ENCODE results near the gene TLR4.

Gene TLR4

DNA sequence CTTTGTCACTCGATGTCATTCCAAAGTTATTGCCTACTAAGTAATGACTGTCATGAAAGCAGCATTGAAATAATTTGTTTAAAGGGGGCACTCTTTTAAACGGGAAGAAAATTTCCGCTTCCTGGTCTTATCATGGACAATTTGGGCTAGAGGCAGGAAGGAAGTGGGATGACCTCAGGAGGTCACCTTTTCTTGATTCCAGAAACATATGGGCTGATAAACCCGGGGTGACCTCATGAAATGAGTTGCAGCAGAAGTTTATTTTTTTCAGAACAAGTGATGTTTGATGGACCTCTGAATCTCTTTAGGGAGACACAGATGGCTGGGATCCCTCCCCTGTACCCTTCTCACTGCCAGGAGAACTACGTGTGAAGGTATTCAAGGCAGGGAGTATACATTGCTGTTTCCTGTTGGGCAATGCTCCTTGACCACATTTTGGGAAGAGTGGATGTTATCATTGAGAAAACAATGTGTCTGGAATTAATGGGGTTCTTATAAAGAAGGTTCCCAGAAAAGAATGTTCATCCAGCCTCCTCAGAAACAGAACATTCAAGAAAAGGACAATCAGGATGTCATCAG is 11.3 kb downstream of the TLR4 start:
- no peak for DNase-seq

DNA sequence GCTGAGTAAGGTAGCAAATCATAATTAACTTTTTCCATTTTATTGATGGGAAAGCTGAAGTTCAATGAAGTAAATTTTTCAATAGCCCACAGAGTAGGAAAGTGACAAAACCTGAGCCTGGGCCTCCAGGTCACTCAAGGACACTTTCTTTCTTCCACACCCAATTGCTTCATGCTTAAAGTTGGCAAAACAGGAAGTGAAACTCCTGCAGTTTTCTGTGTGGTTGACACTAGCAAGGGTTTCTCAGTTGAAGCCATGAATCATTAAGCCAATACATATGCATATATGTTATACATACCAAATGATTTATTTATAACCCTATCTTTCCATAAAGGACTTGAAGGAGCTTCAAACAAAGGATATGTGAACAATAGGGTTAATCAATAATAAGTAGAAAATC is 13.9 kb downstream of the TLR4 start:
- no peak for DNase-seq

DNA sequence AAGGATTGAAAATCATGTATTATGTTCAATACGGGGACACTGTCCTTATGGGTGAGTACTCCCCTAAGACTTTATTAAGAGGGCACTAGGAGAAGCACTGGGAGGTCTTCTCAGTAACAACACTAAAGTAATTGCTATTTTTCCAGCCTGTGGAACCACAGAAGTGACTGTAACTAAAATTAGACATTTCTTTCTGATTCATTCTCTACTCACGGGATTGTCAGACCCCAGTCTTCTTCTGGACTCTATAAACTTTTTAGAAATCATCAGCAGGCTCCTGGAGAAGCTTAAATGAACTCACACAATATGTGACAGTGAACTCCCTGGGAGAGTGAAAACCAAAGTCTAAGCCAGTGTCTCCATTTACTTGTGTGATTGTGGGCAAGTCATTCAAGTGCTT is 14.5 kb downstream of the TLR4 start:
- DNase-seq = no peak

DNA sequence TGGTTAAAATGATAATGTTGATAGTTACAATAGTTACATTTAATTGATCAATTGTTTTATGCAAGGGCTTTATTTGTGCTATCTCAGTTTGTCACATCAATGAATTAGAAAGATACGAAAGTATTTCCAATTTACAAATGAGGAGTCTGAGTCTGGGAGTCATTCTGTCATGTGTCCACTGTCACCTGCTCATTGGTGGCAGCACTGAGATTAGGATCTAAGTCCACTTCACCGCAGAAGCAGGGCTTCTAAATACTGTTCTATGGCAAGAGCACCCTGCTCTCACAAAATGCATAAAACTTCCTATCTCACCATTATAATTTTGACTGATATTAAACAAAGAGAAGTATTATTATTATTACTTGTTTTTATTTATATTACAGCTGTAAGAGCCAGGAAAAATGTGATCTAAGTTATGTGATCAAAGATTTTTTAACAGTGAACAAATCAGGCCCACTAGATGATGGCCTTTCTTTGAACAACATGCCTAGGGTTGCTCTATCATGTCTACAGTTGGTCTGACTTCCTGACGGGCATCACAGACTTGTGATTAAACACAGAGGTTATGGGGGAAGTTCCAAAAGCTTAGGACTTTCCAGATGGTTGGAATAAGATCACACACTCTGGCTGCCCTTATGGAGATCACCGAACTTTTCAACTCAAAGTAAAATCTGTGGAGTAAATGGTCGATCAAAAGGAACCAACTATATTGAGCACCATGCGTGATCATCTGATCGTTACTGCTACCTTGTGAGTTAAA is 15.1 kb downstream of the TLR4 start:
- DNase-seq = no peak

DNA sequence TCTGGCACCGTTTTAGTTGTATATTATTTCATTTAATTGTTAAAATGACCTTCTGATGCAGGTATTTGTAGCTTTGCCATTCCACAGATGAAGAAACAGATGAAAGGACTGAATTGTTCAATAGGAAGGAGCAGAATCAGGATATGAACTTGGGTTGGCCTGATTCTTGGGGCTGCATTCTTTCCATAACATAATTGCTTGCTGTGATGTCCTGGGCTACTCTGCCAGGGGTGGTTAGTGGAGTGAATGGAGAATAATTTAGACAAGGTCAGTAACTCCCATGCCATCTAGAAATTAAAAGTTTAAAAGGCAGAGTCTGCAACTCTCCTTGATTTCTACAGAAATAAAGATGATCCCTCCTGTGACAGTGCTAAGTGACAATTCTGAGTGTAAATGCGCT is 15.9 kb downstream of the TLR4 start:
- DNase-seq = no peak

DNA sequence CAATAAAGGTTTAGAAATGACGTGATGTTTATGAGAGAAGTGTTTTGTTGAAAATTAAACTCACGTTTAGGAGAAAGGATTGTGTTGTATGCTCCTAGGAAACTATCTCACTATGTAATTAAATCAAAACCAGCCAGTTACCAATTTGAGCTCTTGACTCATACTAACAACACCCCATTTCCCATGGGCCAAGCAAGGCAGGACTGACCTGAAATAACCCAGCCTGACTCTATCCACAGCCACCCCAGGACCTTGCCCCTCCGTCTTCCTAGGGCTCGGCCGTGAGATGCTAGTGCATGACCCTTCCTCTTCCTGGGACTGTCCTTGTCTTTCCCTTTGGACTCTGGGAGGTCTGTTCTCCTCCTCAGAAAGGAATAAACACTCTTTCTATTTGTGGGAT is 16.4 kb downstream of the TLR4 start:
- DNase-seq = no peak

DNA sequence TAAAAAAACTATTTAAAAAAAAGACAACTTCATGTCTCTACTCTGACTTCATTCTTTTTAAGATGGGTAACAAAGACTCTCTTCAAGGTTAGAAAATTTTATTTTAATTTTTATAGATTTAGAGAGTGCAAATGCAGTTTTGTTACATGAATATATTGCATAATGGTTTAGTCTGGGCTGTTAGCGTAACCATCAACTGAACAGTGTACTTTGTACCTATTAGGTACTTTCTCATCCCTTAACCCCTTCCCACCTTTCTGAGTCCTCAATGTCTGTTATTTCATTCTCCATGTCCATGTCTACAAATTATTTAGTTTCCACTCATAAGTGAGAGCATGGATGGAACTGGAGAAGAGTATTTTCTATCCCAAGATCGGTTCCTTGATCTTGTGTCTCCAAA is 16.8 kb downstream of the TLR4 start:
- no peak for DNase-seq

DNA sequence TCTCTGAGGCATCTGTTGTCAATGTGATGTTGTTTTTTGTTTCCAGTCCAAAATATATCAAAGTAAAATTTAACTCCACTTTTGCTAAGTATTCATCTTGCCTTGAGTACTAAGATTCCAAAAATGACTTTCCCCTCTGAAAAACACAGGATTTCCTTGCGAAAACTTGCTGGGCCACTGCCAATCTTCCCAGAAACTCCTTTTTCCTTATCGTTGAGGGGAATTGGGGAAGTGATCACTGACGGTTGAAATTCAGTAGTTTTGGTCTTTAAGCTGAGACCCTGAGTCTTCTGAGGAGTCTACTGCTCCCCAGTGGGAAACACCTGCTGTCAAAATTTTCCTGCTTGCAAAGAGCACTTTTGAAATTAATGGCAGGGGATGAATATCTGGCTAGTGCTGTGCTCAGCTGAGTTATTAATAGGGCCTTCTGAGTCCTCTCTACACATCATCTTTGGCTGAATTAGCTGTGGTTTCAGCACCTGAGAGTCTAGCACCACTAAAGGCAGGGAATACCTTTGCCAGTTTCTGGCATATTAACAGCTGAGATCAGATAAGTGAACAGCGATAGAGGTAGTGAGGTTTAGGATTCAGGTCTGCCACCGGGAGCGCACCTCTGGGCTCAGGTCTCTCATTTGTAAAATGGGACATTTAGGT is 18.0 kb downstream of the TLR4 start:
- no peak for DNase-seq

DNA sequence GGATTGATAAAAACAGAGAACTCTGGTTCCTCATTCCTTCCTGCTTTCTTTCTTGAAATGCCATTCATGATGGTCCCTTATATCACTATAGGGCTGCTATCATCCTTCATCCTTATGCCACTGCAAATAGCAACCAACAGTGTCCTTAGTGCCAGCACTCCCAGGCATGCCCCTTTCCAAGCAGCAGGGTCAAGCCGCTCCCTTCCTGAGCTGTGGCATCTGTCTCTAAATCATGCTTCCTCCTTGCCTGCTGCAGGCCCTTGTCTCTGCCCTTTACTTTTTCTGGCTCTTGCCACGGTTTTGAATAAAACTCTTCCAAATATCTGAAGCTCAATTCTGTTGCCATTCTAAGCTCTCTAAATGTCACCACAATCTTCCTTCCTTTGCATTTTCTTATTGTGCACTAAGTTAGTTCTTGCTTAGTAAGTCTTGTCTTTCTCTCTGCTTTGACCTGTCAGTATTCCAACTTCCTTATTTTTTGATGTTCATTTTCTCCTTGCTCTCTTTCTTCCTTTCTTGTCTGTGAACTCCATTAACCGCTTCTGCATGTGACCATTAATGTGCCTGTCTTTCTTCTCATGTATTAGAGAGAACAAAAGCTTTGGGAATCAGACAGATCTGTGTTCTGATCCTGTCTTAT is 19.9 kb downstream of the TLR4 start:
- no peak for DNase-seq

DNA sequence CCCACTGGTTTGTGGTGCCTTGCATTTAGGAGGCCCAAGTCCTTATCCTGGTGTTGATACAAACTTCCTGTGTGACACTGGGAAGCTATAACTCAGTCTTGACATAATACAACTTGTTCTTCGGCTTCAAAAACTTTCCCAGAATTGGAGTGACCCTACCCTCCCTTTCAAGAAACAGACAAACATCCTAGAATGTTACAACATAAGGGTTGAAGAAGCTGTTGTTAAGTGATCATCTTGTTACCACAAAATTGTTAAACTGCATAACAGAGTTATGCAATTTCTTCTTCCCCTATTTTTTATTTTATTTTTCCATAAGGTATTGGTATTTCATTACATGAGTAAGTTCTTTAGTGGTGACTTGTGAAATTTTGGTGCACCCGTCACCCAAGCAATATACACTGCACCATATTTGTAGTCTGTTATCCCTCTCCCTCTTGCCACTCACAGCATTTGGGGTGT is 21.3 kb downstream of the TLR4 start:
- no peak for DNase-seq

DNA sequence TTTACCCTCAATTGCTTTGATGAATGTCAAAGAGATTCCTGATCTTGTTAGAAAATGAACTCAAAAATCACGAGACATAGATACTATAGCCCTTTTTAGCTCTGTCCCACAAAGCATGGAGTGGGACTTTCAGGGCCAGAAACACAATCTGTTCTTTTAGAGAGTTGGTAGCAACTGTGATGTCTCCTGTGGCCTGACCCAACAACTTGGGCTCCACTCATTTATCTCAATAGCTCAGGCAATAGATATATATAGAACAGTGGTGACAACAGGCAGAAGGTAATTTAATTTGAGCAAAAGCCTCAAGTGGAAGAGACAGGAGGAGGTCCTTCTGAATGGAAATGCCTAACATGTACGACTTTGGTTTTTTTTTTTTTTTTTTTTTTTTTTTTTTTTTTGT is 25.2 kb downstream of the TLR4 start:
- no peak for DNase-seq

DNA sequence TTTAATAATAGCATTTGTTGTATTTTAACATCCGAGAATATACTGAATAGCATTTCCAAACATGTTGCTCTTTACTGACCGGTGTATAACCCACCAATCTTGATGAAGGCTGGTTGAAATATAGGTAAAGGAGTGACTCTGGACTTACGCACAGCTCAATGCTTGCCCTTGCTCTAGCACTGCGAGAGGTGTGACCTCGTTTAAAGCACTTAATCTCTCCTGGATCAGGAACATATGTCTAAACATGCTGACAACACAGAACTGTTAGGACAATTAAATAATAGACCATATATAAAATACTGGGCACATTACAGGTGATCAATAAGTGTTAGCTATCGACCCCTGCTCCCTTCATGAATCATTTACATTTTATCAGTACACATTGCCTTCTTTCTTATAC is 28.3 kb downstream of the TLR4 start:
- no peak for DNase-seq

DNA sequence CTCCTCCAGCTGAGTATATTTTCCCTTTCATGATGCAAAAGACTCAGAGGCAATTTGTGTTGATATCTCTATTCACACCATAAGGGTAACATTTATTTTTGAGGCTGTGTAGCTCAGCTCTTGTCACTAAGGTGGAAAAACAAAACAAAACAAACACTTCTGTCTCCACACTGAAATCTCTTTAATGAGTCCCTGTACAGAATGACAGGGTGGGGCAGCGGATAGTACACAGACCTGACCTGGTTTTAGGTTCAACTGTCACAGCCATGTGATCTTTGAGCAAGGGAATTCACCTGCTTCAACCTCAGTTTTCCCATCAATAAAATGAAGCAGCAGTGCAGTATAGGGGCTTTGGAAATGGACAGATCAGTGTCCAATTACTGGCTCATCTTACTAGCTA is 29.3 kb downstream of the TLR4 start:
- DNase-seq = no peak

DNA sequence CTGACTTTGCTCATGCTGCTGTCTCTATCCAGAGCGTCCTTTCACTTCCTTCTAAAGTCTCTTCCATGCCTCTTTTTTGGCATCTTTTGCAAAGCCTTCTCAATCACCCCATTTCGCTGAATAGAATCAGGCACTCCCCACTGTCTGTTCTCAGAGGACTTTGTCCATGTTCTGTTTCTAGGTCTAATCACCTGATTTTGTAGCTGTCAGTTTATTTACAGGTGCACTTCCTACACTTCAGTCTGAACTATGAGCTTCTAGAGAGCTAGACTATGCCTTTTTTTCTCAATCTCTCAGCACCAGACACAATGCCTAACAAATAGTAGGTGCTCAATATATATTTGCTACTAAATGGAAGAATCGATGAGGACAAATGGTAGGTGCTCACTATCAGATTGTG is 29.9 kb downstream of the TLR4 start:
- no peak for DNase-seq

DNA sequence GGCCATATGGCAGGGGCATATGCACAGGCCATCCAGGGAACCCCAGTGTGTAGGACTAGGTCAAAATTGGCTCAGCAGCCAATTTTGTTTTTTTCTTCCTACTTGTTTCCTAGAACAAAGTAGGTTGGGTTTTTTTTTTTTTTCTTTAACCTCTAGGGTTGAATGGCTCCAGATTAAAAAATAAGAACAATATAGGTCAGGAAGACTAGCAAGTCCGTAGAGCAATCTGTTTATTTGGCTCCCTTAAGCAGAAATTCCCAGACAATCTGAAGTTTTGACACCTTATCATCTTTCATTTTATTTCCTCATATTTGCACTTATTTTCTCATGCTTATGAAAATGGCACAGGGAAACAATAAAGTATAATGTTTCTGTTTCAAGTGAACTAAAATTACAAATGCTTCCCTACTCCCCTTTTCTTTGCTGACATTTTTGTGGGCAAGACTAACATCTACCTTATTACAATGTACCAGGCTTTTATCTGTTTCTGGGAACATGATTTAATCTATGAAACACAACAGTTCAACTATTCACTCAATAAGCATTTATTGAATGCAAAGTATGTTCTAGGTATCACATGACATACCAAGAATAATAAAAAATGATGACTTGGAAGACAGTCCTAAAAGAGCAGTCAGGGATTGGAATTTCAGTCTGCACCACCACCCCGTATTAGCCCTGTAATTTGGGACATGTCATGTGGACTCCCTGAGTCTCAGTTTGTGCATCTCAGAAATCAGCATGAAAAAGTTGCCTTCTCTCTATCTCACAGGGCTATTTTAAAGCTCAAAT is 30.5 kb downstream of the TLR4 start:
- no peak for DNase-seq

DNA sequence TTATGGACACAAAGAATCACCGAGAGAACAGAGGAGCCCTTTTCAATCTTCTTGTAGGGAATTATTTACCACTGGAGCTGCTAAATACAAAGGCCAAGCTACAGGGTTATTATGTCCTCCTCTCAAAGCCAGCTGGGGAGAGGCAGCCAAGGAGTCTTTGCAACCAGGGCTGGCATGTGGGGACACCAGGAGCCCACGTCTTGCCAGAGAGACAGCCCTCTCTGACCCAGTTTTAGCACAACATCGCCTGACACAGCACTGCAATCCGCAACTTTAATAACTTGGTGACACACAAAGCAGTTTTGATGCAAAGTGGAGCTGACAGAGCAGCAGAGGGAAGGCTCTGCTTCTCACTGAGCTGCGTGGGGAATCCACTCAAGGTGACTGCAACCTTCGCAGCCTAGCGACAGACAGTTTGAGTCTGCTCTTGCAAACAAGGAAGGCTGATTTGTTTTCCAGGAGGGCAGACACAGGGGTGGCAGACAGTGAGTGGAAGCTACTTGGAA is 33.6 kb downstream of the TLR4 start:
- no peak for DNase-seq

DNA sequence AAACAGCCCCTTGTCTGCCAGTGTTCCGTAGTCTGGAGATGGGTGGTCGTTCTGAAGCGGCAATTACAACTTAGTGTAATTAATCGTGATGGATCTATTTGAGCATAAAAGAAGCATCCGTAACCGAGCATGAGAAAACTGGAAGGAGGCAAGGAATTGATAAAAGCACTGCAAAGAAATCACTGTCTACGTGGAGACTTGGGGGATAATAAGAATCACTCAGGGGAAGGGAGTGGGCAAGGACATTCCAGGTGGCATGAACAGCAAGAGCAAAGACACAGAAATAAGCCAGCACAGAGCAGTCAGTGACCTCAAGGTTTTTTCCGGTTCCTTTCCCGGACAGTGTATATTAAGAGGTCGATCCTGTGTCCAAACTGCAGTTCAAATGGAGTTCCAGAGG is 35.0 kb downstream of the TLR4 start:
- DNase-seq = no peak

DNA sequence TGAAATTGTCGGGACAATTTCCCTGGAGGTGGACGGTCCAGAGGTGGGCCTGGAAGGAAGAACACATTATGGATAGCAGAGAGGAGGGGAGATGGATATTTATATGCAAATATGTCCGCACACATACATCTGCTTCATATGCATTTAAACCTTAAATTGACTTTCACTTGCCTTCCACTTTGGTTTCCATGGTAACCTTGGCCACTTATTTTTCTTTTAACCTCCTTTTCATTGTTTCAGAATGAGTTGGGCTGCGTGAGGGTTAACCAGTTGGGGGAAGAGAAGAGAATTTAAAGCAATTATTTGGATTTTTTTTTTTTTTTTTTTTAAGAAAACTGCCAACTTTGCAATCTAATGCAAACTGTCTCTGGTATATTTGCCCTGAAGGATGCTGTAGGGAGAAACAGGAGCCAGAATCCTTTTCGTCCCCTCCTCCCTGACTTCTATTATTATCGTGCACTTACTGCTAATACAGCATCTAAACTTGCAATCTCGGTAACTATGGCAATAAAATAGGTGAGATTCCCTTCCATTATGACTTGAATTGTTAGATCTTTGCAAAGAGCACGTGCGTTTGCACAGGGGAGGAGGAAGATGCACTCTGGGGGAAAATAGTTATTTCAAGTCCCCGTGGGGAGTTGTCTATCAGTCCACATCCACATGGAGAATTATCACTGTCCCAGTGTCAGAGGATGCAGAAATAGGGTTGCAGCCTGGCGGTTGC is 35.6 kb downstream of the TLR4 start:
- no peak for DNase-seq

DNA sequence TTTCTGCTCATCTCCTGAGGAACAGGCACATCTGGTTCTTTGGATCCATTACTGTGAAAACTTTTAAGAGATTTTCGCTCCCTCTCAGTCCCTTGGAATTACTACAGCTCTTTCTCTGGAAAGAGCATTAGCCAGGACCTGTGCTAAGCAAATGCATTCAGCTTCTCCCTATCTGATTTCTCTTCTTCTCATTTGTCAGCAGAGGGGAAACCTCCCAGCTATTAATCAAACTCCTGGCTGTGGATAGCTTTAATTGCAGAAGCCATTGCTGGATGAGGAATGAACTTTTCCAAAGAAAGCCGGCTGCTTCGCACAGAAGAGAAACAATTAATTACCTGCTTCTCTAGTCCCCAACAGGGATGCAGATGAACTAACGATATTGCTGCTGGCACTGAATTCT is 37.9 kb downstream of the TLR4 start:
- DNase-seq = no peak

DNA sequence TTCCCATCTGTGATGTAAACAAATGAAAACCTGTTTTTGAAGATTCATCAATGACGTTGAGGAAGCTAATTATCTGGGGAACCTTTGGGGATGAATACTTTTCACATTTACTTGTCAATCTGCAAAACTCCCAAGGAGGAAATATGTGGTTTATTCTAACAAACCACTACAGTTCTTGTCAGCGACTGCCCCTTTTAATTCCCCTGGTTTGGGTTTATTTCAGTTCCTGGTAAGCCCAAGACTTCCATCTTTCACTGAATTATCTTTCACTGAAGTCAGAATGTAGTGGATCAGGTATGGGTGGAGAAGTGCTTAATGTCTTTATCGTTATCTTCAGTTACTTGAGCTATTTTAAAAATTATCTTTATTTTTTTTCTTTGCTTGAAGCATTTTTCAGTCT is 40.2 kb downstream of the TLR4 start:
- DNase-seq = no peak

DNA sequence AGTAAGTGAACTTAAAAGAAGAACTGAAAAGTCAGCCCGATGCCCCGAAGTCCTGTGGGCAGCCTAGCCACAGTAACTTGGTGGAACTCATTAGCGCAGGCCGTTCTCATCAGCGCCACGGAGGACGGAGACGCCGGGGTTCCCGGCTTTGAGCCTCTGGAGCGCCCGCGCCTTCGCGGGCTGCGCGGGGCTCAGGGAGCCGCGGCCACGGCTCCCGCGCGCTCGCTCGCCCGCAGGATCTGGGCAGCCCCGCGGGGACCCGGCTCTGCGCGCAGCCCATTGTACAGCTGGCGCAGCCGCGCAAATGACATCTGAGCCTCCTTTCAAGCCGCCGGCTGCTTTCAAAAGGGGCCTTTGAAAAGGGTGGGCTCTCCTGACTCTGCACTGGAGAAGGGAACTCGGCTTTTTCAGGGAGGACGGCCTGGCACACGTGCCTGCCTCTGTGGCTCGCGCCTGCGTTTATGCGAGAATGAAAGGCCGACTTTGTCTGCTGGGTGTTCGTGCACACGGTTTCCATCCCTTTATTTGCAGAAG is 40.7 kb downstream of the TLR4 start:
- DNase-seq = no peak

DNA sequence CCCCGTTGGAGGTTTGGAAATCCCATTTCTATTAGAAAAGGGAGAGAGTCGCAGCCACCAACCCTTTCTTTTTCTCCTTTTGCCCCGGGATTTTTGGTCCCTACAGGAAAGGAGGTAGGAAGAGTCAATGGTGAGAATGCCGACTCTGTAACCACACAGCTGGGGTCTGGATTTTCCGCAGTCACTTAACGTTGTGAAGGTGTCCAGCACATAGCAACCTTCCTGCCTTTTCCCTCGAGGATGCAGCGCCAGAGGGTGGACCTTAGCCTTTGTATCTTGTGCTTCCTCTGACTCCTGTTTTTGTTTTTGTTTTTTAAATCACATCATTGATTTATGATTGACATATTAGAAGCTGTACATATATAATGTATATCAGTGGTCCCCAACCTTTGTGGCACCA is 41.4 kb downstream of the TLR4 start:
- DNase-seq = no peak
